HG03565 (cell line): Measurements from ENCODE around the gene VCY1B.
"Not testable (repeated sequence)": the region's sequence is repeated elsewhere in the genome, so short reads cannot be mapped to it uniquely, and the experiment has no call there.

Source experiments
- ATAC-seq: cut with Tn5 transposase; IDR thresholded peaks from one replicate; pipeline ENCODE4 v1.9.1; 2021; ENCODE audit warnings: mild to moderate bottlenecking, moderate library complexity; ENCODE audit not compliant: unreplicated experiment

The VCY1B gene

DNA sequence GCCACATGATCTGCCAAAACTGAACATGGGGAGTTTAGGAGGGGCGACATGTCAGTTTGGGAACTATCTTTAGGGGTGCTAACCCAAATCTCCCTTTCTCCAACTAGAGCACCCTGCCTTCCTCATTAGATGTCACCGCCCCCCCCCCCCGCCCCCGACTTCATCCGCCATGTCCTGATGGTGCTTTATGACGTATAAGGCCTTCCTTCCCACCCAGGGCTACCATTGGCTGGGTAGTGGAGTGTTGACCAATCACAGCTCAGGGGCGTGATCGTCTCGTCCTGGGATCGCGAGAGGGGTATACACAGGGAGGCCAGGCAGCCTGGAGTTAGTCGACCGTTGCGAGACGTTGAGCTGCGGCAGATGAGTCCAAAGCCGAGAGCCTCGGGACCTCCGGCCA is at the start of gene VCY1B:
Gene VCY1B (plus strand): TSS at position 301 of the 400 bp plus-strand sequence. CDS start 63 bp downstream, at position 364.
- not testable (repeated sequence) for ATAC-seq

DNA sequence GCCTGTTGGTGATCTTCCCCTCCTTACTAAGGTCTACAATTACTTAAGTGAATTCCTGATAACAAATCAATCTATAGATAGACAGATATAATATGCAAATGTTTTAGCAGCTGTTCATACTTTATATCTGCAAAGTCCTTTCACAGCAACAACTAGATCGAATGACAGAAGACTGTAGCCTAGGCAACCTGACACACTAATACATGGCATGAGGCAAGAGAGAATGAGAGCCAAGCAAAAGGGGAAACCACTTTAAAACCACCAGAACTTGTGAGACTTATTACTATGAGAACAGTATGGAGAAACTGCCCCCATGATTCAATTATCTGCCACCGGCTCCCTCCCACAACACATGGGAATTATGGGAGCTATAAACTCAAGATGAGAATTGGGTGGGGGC is 44.1 kb upstream of the VCY1B start:
- ATAC-seq = not testable (repeated sequence)

DNA sequence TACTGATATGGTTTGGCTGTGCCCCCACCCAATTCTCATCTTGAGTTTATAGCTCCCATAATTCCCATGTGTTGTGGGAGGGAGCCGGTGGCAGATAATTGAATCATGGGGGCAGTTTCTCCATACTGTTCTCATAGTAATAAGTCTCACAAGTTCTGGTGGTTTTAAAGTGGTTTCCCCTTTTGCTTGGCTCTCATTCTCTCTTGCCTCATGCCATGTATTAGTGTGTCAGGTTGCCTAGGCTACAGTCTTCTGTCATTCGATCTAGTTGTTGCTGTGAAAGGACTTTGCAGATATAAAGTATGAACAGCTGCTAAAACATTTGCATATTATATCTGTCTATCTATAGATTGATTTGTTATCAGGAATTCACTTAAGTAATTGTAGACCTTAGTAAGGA is 25.6 kb upstream of the VCY1B start:
- not testable (repeated sequence) for ATAC-seq

DNA sequence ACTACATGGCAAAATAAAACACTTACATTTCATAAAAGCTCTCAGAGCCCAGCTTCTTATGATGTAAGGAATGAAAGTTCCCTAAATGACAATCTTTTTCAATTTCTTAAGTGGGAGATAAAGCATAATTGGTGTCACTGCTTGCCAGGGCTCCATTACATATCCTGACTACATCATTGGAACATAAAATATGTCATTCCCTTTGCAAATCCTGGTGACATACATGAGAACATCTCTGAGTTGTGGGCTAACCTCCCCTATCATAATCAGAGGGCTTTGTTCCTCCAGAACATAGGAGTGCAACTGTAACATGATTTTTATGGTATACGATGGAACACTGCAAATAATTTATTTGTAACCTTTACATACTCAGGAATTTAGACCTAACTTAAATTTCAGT is 29.9 kb downstream of the VCY1B start:
- ATAC-seq = no peak
